ENCODE data around the gene ALDOA. TPM values are rescaled to one million over a fixed set of nuclear protein-coding genes. Genes with fewer than 3 reads are reported as not detected.

Gene ALDOA
- total and polyA plus RNA-seq, 10 of the 15 experiments (the other 5 are each of a cell fraction or from before 2014, with no cell fraction given), result 218 to 2,339 (median 1,095) TPM

- Histone ChIP-seq H3K27me3 (replicated peaks in 1 of 2; ENCODE audit: control insufficient read depth in 2 of 2, insufficient read depth in 2 of 2, low read length in 1 of 2) (no peaks in the 10 kb centered on the region), H3K27ac (ENCODE audit: control insufficient read depth, insufficient read depth) (peak overlapping the region; percentile 66), H3K79me2 (ENCODE audit: control insufficient read depth, insufficient read depth, low read length) (peaks cover 2% of the 10 kb centered on the region; the same call in 1 of the 2 replicates), H3K4me1 (ENCODE audit: control insufficient read depth, insufficient read depth, low read length) (peaks cover 26% of the 10 kb centered on the region), H3K4me3 (peak overlapping the region; percentile 78), H2AFZ (ENCODE audit: control insufficient read depth, low read depth, low read length) (peak overlapping the region; percentile 41; the same call in 1 of the 2 replicates), H3K4me2 (ENCODE audit: control insufficient read depth, insufficient read depth) (peak overlapping the region; percentile 68), H3K9me3 (replicated peaks; ENCODE audit: control insufficient read depth, insufficient read depth, low read length) (peaks cover 15% of the 10 kb centered on the region), H4K20me1 (ENCODE audit: control insufficient read depth, insufficient read depth) (no peaks in the 10 kb centered on the region), H3K9ac (ENCODE audit: control insufficient read depth, insufficient read depth, low read length) (peak overlapping the region; percentile 41), H3K36me3 (ENCODE audit: control insufficient read depth in 2 of 2, insufficient read depth in 2 of 2, low read length in 1 of 2) (no peaks in the 10 kb centered on the region; a peak in 1 of 4 replicates)
- CTCF ChIA-PET, result interaction anchor here (4.5 to 6.8 kb wide), 2 partner anchors 31 to 89 kb away, joined by 45 to 77 read pairs; partner anchors contain the start of genes ALDOA and CORO1A
- no TSS peak for BruUV-seq (replicated peaks)
- intact Hi-C loops (cut with micrococcal nuclease; ENCODE audit: unreplicated experiment), result loop anchor here (10.0 kb wide), 1 partner anchor 259 kb away; the partner anchor contains the start of gene CD2BP2
- no peak for ATAC-seq
- no peak for FAIRE-seq
- peak; percentile 12; the same call in 1 of the 2 replicates for TF ChIP-seq DPF2 (IDR thresholded peaks at IDR 0.05)
- peak; percentile 40 for TF ChIP-seq MEF2B (IDR thresholded peaks at IDR 0.05; ENCODE audit: partially characterized antibody, poor library complexity, severe bottlenecking)
- no peak for TF ChIP-seq NFIC (IDR thresholded peaks at IDR 0.05; ENCODE audit: low read depth, low read length)
- RAD21 ChIA-PET (ENCODE audit: unreplicated experiment), result no interaction called here
- SMC1A ChIA-PET (ENCODE audit: uncharacterized antibody, unreplicated experiment), result interaction anchor here (0.6 to 1.3 kb wide), 2 partner anchors 16 to 30 kb away, joined by 3 read pairs; partner anchors contain the start of gene ALDOA
- WGBS (ENCODE audit: insufficient coverage, insufficient replicate concordance, low lambda C conversion rate, missing lambda C conversion rate), result 7% methylated on average over 33 of the region's 47 CpGs
- no peak for DNase-seq (ENCODE audit: low read depth, low spot score)
- in situ Hi-C loops (cut with MboI), result loop anchor here (25.0 kb wide), 1 partner anchor 1792 kb away; no protein-coding TSS in a partner anchor
- POLR2A ChIA-PET, result interaction anchor here (1.0 to 5.3 kb wide), 4 partner anchors 19 to 275 kb away, joined by 4 to 59 read pairs (median 5); partner anchors contain the start of genes ALDOA, CORO1A and TBC1D10B
Observed at GRCh38 chr16:30095166-30096078, 29.9 kb downstream of the ALDOA start.

All from GM12878 (cell line).